ENCODE data around the gene HOXB1.

HOXB1 gene

GRCh38 chr17:48567646-48568354 lies 37.0 kb upstream of the HOXB1 start:
- no peak for DNase-seq (ENCODE audit: low read depth, low spot score)

GRCh38 chr17:48567209-48567608 lies 36.4 kb upstream of the HOXB1 start:
- no peak for DNase-seq (ENCODE audit: low read depth, low spot score)

- DNase-seq (ENCODE audit: low read depth, low spot score) = no peak
These were observed 35.9 kb upstream of the HOXB1 start for GRCh38 chr17:48566717-48567116.

GRCh38 chr17:48565925-48566710 lies 35.3 kb upstream of the HOXB1 start:
- DNase-seq (ENCODE audit: low read depth, low spot score) = no peak

DNA sequence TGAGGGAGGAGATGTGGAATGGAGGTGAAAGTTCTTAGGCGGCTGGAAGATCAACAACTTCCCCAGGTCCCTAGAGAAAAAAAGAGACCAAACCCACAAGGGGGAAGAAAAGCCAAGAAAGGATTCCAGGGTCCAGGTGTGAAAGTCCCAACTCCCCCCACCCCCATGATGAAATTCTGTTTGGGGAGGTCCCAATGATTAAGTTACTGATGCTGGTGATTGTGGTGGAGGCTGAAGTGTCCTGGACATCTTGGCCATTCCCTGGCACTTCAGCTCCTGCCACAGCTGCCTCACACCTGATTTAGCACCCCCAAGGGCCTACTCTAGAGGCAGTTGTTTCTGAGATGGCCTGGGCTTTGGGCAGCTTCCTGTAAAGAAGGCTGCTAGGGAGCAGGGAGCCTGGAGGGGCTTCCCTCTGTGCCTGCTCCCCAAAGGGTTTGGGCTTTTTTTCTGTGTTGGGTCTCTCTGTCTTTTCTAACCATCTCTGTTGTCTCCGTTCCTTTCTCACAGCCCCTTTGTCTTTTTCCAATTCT lies 34.3 kb upstream of the HOXB1 start:
- no peak for DNase-seq (ENCODE audit: low read depth, low spot score)

GRCh38 chr17:48564188-48565021 lies 33.6 kb upstream of the HOXB1 start:
- no peak for DNase-seq (ENCODE audit: low read depth, low spot score)

- DNase-seq (ENCODE audit: low read depth, low spot score) = no peak
These were observed 33.0 kb upstream of the HOXB1 start for GRCh38 chr17:48563867-48564187.

DNA sequence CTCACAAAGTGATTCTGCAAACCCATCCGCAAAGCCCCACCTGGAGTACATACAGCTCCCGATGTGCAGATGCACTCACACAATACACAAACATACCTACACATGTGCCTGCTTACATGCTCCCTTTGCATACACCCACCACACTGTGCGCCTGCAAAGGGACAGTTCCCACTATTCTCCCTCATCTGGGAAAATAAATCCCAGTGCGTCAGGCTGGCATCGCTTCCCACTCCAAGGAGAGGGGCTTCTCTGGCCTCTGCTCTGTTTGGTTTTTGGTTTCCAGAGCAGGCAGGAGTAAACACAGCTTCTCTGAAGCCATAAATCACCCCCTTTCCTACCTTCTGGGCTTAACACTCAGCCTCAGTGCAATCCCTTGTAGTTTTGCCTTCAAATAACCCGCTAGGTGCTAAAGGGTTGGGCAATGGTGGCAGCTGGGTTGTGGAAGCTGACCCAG lies 32.6 kb upstream of the HOXB1 start:
- DNase-seq (ENCODE audit: low read depth, low spot score) = no peak

DNA sequence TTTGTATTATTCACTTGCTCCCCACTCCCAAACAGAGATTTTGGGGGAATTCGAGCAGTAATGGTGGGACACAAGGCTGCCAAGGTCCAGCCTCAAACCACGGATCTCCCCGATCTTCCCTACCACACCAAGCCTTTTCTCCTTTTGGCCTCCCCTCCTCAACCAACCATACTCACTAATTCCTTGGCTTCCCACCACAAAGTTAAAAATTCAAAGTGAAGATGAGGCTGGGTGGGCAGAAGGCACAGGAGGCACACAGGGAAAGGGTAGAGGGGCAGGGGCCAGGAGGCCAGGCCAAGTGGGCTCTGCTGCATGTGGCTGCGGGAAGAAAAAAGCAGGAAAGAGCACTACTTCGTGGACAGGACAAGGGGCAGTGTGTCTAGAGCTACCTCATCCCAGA lies 32.1 kb upstream of the HOXB1 start:
- DNase-seq (ENCODE audit: low read depth, low spot score) = no peak

DNA sequence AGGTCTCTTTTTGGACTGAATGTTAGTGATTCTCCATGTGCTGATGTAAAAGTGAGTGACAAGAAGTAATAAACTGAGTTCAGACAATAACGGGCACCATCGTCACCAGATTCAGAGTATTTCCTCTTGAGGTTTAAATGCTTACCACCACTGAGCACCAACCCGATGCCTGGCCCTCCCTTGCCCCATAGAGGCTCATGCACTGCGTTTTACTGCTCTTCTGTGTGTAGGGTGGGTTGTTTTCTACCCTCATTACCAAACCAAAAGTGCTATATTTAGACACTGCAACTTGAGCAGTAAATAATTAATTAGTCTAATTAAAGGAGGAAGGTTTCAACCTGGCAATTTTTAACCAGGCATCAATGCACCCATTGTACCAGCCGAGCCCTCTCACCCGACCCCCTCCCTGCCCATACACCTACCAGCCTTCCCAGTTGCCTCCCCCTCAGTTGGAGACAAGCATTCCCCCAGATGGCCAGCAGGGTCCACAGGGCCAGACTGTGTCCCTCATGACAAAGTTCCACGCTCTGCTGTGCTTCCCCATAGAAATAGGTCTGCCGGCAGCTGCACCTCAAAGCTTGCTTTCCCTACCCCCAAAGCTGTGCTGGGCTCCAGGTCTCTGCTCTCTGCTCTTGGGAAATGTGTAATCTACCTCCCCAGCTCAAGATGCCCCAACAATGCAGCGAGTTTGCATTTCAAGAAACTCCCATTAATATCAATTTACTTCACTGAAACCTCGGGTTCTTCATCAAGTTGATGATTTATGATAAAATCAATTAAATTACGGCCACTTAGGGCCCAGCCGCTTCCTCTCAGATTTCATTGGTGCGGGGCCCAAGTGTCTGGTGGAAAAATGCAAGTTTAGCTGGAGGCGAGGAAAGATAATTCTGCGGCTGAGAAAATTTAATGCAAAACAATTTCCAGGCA lies 31.3 kb upstream of the HOXB1 start:
- no peak for DNase-seq (ENCODE audit: low read depth, low spot score)

DNA sequence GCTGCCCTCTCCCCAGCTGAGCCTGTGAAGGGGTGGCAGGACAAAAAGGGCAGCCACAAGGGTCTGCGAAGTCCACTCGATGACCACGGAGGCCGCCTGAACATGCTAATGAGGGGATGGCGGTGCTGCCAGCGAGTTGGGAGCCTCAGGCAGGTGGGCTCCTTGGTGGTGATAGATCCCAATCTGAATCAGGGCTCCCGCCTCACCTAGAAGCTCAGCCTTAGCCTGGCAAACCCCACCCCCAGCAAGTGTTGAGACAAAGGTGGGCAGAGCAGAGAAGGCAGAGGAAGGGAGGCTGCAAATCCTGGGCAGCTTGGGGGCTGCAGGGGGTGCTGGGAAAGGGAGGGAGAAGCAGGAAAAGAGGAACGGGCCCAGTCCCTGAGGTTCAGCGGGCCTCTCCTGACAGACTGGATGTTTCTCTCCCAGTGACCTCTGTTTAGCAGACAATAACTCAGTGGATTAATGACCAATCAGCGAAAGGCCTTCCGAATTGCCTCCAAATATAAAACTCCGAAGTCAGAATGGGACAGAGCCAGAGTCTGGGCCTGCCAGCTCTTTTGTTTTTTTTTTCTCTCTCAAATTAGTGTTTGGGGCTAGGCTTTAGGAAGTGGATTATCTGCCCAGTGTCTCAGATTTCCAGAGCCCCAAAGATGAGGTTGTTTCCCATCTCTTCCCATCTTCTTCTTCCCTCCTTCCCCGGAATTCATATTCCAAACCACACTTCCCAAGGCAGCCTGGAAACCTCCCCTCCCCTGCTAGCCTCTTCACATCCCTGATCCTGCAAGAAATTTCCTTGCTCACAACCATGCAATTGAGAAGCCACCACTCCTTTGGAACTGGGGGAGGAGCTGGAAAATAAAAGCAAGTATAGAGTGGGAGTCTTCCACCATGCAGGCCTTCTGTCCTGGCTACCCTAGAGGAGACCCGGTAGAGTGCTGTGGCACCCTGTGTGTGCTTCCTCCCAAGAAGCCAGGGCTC lies 29.3 kb upstream of the HOXB1 start:
- no peak for DNase-seq (ENCODE audit: low read depth, low spot score)

GRCh38 chr17:48559122-48559839 lies 28.5 kb upstream of the HOXB1 start:
- DNase-seq (ENCODE audit: low read depth, low spot score) = no peak

GRCh38 chr17:48558831-48559121 lies 28.0 kb upstream of the HOXB1 start:
- DNase-seq (ENCODE audit: low read depth, low spot score) = no peak

- no peak for DNase-seq (ENCODE audit: low read depth, low spot score)
These were observed 27.4 kb upstream of the HOXB1 start for GRCh38 chr17:48558057-48558830.

GRCh38 chr17:48556576-48557401 lies 26.0 kb upstream of the HOXB1 start:
- DNase-seq (ENCODE audit: low read depth, low spot score) = no peak

DNA sequence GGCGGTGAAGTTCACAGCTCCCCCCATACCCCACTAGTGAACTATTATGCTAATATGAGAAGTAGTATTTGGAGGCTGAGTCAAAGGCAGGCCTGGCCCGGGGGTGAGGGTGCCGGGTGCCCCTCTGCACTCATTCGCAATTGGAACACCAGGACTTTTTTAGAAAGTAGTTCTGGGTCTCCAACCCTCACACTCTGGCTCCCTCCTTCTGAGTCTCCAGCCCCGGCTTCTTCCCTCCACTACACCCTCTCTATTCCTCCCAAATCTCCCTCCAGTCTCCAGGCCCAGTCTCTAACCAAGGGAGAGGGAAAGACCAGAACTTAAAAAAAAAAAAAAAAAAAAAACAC lies 25.4 kb upstream of the HOXB1 start:
- DNase-seq (ENCODE audit: low read depth, low spot score) = no peak

GRCh38 chr17:48555258-48556228 lies 24.7 kb upstream of the HOXB1 start:
- no peak for DNase-seq (ENCODE audit: low read depth, low spot score)

Data from activated naive CD8-positive, alpha-beta T cell treated with anti-CD3 and anti-CD28 coated beads, Interleukin-2, amount 50 U/mL, for 16 hours (primary cell).